A549 (cell line): ENCODE results near the gene GGPS1. TPM values are rescaled to one million over a fixed set of nuclear protein-coding genes. Genes with fewer than 3 reads are reported as not detected.

Source experiments
- ATAC-seq, 2 experiments: fragments of 200-7000 bp in 1 of 2; fragments of >200 bp in 1 of 2; cut with Nextera tagmentation in 1 of 2; cut with Tn5 transposase in 1 of 2; 3 replicates each; pipeline versions ENCODE4 v1.8.0 to v1.9.1; 2018 to 2020; ENCODE audit warnings: mild to moderate bottlenecking in 1 of 2, moderate library complexity in 1 of 2
- CTCF ChIA-PET: fragments of 300-600 bp; sonication (Branson Sonifier 250); formaldehyde crosslinking; extraction: SDS; loops from one replicate; lab custom pipeline; 2021; ENCODE audit warnings: antibody characterized with exemption, inconsistent platforms; lab: Yijun Ruan, JAX
- POLR2A ChIA-PET: fragments of 350-600 bp; formaldehyde crosslinking; extraction: SDS; loops from one replicate; lab custom pipeline; 2021; ENCODE audit warnings: antibody characterized with exemption, inconsistent platforms; lab: Yijun Ruan, JAX
- DNase-seq, 2 experiments: peaks; one replicate each; pipeline versions ENCODE4 v3.0.0 to v3.0.0-alpha.2; 2011 to 2016; ENCODE audit warnings: low read depth in 1 of 2, low spot score in 1 of 2
- FAIRE-seq: peaks from 2 replicates; lab custom pipeline; 2011; peaks lifted over from hg19 to GRCh38; lab: Jason Lieb, UNC
- H3K27ac ChIP-seq, 2 experiments: fragments of >200 bp; sonication (Bioruptor Twin); formaldehyde crosslinking; 3 replicates each; pipeline ENCODE4 v1.5.1; 2016 to 2017
- H3K4me1 ChIP-seq: fragments of >200 bp; sonication (Bioruptor Twin); formaldehyde crosslinking; 3 replicates; pipeline ENCODE4 v1.6.1; 2016
- H3K4me2 ChIP-seq: fragments of >200 bp; sonication (Bioruptor Twin); formaldehyde crosslinking; 3 replicates; pipeline ENCODE4 v1.6.1; 2016
- H3K4me3 ChIP-seq: fragments of >200 bp; sonication (Bioruptor Twin); formaldehyde crosslinking; 3 replicates; pipeline ENCODE4 v1.5.1; 2016
- H3K9me3 ChIP-seq: fragments of >200 bp; sonication (Bioruptor Twin); formaldehyde crosslinking; 3 replicates; pipeline ENCODE4 v1.6.1; 2016
- ATOH8 ChIP-seq: fragments of 250-450 bp; sonication (Bioruptor Pico); IDR thresholded peaks from 2 replicates; pipeline ENCODE4 v1.5.0; 2020; ENCODE audit warnings: low read depth, mild to moderate bottlenecking, moderate library complexity
- BHLHE40 ChIP-seq: IDR thresholded peaks from 2 replicates; pipeline ENCODE4 v1.6.1; 2012; ENCODE audit warnings: low read depth, low read length, inconsistent platforms
- CBX8 ChIP-seq: fragments of 200-600 bp; sonication (generic); IDR thresholded peaks from 2 replicates; pipeline ENCODE4 v1.6.1; 2016
- CEBPB ChIP-seq, 2 experiments: fragments of >200 bp in 1 of 2; sonication (Bioruptor Twin) in 1 of 2; formaldehyde crosslinking in 1 of 2; IDR thresholded peaks; 2 replicates each; pipeline ENCODE4 v1.6.1; 2012 to 2016
- CHD4 ChIP-seq: fragments of 200-600 bp; sonication (generic); IDR thresholded peaks from 2 replicates; pipeline ENCODE4 v1.6.1; 2016; ENCODE audit warnings: antibody characterized with exemption, mild to moderate bottlenecking, borderline replicate concordance
- CTCF ChIP-seq: fragments of >200 bp; sonication (Bioruptor Twin); formaldehyde crosslinking; IDR thresholded peaks from 3 replicates; pipeline ENCODE4 v1.5.1; 2016
- EHF ChIP-seq: fragments of 250-450 bp; sonication (Bioruptor Pico); IDR thresholded peaks from 2 replicates; pipeline ENCODE4 v1.5.0; 2020; ENCODE audit warnings: mild to moderate bottlenecking
- EHMT2 ChIP-seq: fragments of 200-600 bp; sonication (generic); IDR thresholded peaks from 2 replicates; pipeline ENCODE4 v1.6.1; 2016; ENCODE audit warnings: antibody characterized with exemption, low read depth, mild to moderate bottlenecking, moderate library complexity
- ELK1 ChIP-seq: fragments of 150-350 bp; IDR thresholded peaks from 2 replicates; pipeline ENCODE4 v1.6.1; 2014; ENCODE audit warnings: low read depth, mild to moderate bottlenecking, low read length
- EP300 ChIP-seq, 2 experiments: fragments of >200 bp; sonication (Bioruptor Twin); formaldehyde crosslinking; IDR thresholded peaks; 2 replicates in 1 of 2; 3 replicates in 1 of 2; pipeline ENCODE4 v1.6.1; 2016 to 2017
- FOXS1 ChIP-seq: fragments of 250-450 bp; sonication (Bioruptor Pico); IDR thresholded peaks from 2 replicates; pipeline ENCODE4 v1.5.0; 2020; ENCODE audit warnings: mild to moderate bottlenecking, moderate library complexity
- HES2 ChIP-seq: fragments of >200 bp; sonication (Bioruptor Twin); formaldehyde crosslinking; IDR thresholded peaks from 2 replicates; pipeline ENCODE4 v1.6.1; 2016
- HOXA7 ChIP-seq: fragments of 250-450 bp; sonication (Bioruptor Pico); IDR thresholded peaks from 2 replicates; pipeline ENCODE4 v1.5.0; 2020; ENCODE audit warnings: mild to moderate bottlenecking, moderate library complexity
- KDM1A ChIP-seq: fragments of 200-600 bp; sonication (generic); IDR thresholded peaks from 2 replicates; pipeline ENCODE4 v1.6.1; 2016; ENCODE audit warnings: low read depth, mild to moderate bottlenecking
- MAX ChIP-seq: IDR thresholded peaks from 2 replicates; pipeline ENCODE4 v1.6.1; 2012
- NFE2L2 ChIP-seq: fragments of 150-350 bp; conservative IDR thresholded peaks from 2 replicates; pipeline ENCODE4 v1.6.1; 2014; ENCODE audit warnings: low read length
- NPAS2 ChIP-seq: fragments of 250-450 bp; sonication (Bioruptor Pico); IDR thresholded peaks from 2 replicates; pipeline ENCODE4 v1.8.0; 2022; ENCODE audit warnings: mild to moderate bottlenecking, moderate library complexity, borderline replicate concordance
- NR3C1 ChIP-seq: fragments of >200 bp; sonication (Bioruptor Twin); formaldehyde crosslinking; IDR thresholded peaks from 3 replicates; pipeline ENCODE4 v1.6.1; 2017
- POLR2A ChIP-seq: IDR thresholded peaks from 2 replicates; pipeline ENCODE4 v1.6.1; 2012; ENCODE audit warnings: mild to moderate bottlenecking, low read length
- RAD21 ChIP-seq, 2 experiments: fragments of >200 bp in 1 of 2; sonication (Bioruptor Twin) in 1 of 2; formaldehyde crosslinking in 1 of 2; IDR thresholded peaks in 1 of 2; conservative IDR thresholded peaks in 1 of 2; 2 replicates in 1 of 2; 3 replicates in 1 of 2; pipeline ENCODE4 v1.6.1; 2012 to 2018; ENCODE audit warnings: inconsistent platforms in 1 of 2
- REST ChIP-seq: fragments of 200-600 bp; sonication (generic); IDR thresholded peaks from 2 replicates; pipeline ENCODE4 v1.6.1; 2016; ENCODE audit warnings: antibody characterized with exemption, mild to moderate bottlenecking, moderate library complexity
- SREBF2 ChIP-seq: fragments of 450-650 bp; IDR thresholded peaks from 2 replicates; pipeline ENCODE4 v1.6.1; 2014; ENCODE audit warnings: mild to moderate bottlenecking, moderate library complexity
- TP53 ChIP-seq: fragments of 250-450 bp; sonication (Bioruptor Pico); IDR thresholded peaks from 2 replicates; pipeline ENCODE4 v1.5.0; 2021; ENCODE audit warnings: mild to moderate bottlenecking, moderate library complexity
- USF2 ChIP-seq: fragments of 450-650 bp; IDR thresholded peaks from 2 replicates; pipeline ENCODE4 v1.6.1; 2014; ENCODE audit warnings: antibody characterized with exemption
- ZNF302 ChIP-seq: fragments of 250-450 bp; sonication (Bioruptor Pico); IDR thresholded peaks from 2 replicates; pipeline ENCODE4 v1.9.0; 2021; ENCODE audit warnings: inconsistent platforms, mild to moderate bottlenecking, moderate library complexity
- WGBS: methylation state at CpG from one replicate; pipeline ENCODE4 v1.1.6; 2017; ENCODE audit errors: missing lambda C conversion rate; 5-methylcytosine and 5-hydroxymethylcytosine counted together
- polyA plus RNA-seq, 4 experiments: library from polyadenylated mRNA; depleted of rRNA in 3 of 4; stranded (reverse); fragments of >200 nt; fragmentation: RNase III in 1 of 4; extraction: RNeasy Plus Mini Kit Qiagen cat#74134 plus additional on column Dnase treatment in 1 of 4; gene quantifications; 2 replicates in 3 of 4; 3 replicates in 1 of 4; pipeline ENCODE4 v1.2.3, GENCODE V29; 2011 to 2017

Gene GGPS1
- polyA plus RNA-seq, 2 of the 4 experiments (the other 2 are of a cell fraction) = 27.5 to 58.5 TPM

GRCh38 chr1:235291599-235292091, 36.7 kb upstream of the GGPS1 start:
- WGBS = 66% methylated on average over 6 of the region's 6 CpGs
- H3K4me2 ChIP-seq = 0 out of 3 replicates have a peak overlapping the region, but pooled peaks have one; percentile 2
- CTCF ChIA-PET = interaction anchor here (1.1 kb wide), 1 partner anchor 8 kb away, joined by 3 read pairs; no protein-coding TSS in a partner anchor

GRCh38 chr1:235292790-235293189, 35.6 kb upstream of the GGPS1 start:
- TF ChIP-seq RAD21 (conservative IDR thresholded peaks at IDR 0.05 in 1 of 2, IDR thresholded peaks at IDR 0.05 in 1 of 2) (no peak), CBX8 (no peak)
- DNase-seq (no peak), ATAC-seq (no peak), FAIRE-seq (no peak)
- Histone ChIP-seq H3K4me1 (peaks cover 9% of the 10 kb centered on the region; the same call in 2 of the 3 replicates), H3K9me3 (0 out of 3 replicates have a peak, but pooled peaks cover 4% of the 10 kb centered on the region), H3K4me3 (no peak overlapping the region), H3K4me2 (no peak overlapping the region), H3K27ac (no peak overlapping the region)
- CTCF ChIA-PET = interaction anchor here (0.6 kb wide), 1 partner anchor 338 kb away, joined by 4 read pairs; no protein-coding TSS in a partner anchor
- WGBS = 93% methylated on average over 4 of the region's 4 CpGs
- POLR2A ChIA-PET = interaction anchor here (0.5 kb wide), 1 partner anchor 869 kb away, joined by 5 read pairs; no protein-coding TSS in a partner anchor

More at GRCh38 chr1:235291599-235292091, 36.7 kb upstream of the GGPS1 start:
- H3K9me3 ChIP-seq = no peaks in the 10 kb centered on the region
- H3K4me3 ChIP-seq = no peak overlapping the region
- POLR2A ChIA-PET = no interaction called here
- no peak for DNase-seq
- peaks cover 20% of the 10 kb centered on the region; the same call in 2 of the 3 replicates for H3K4me1 ChIP-seq
- ATAC-seq = no peak
- TF ChIP-seq ZNF302 (no peak), CTCF (no peak), SREBF2 (no peak), ATOH8 (no peak), BHLHE40 (no peak), RAD21 (conservative IDR thresholded peaks at IDR 0.05 in 1 of 2, IDR thresholded peaks at IDR 0.05 in 1 of 2) (no peak), TP53 (CRISPR knock-in tag) (no peak), NFE2L2 (no peak), FOXS1 (CRISPR knock-in tag) (no peak), EP300 (IDR thresholded peaks at IDR 0.05) (no peak), EHMT2 (no peak), HES2 (no peak), MAX (no peak), EHF (CRISPR knock-in tag) (no peak), USF2 (no peak), CEBPB (IDR thresholded peaks at IDR 0.05) (no peak), CHD4 (no peak)
- H3K27ac ChIP-seq = no peak overlapping the region
- FAIRE-seq = no peak

GRCh38 chr1:235293322-235293942, 34.9 kb upstream of the GGPS1 start:
- Histone ChIP-seq H3K4me2 (no peak overlapping the region), H3K4me3 (no peak overlapping the region), H3K4me1 (peaks cover 9% of the 10 kb centered on the region; the same call in 2 of the 3 replicates), H3K9me3 (0 out of 3 replicates have a peak, but pooled peaks cover 4% of the 10 kb centered on the region), H3K27ac (no peak overlapping the region)
- no peak for FAIRE-seq
- no peak for ATAC-seq
- POLR2A ChIA-PET = interaction anchor here (0.6 to 0.8 kb wide), 3 partner anchors 35 to 211 kb away, joined by 3 to 6 read pairs (median 3); partner anchors contain the start of genes ARID4B, B3GALNT2, GGPS1 and TBCE
- CTCF ChIA-PET = no interaction called here
- no peak for DNase-seq
- no peak for TF ChIP-seq CEBPB (IDR thresholded peaks at IDR 0.05)
- no peak for TF ChIP-seq HOXA7 (CRISPR knock-in tag)
- TF ChIP-seq KDM1A = no peak
- TF ChIP-seq NPAS2 (CRISPR knock-in tag) = no peak
- TF ChIP-seq POLR2A = no peak
- no peak for TF ChIP-seq ELK1
- TF ChIP-seq REST = no peak
- no peak for TF ChIP-seq FOXS1 (CRISPR knock-in tag)
- TF ChIP-seq NR3C1 = no peak
